HepG2 (cell line): Measurements from ENCODE around the gene PACS1. TPM values are rescaled to one million over a fixed set of nuclear protein-coding genes. Genes with fewer than 3 reads are reported as not detected.
A peak's percentile ranks its signal among the peaks of the same experiment; 100 is the strongest.

Source experiments
- ARHGAP35 ChIP-seq: sonication (generic); formaldehyde crosslinking; IDR thresholded peaks from 2 replicates; pipeline ENCODE4 v1.9.0; 2022; ENCODE audit warnings: mild to moderate bottlenecking, inconsistent platforms, moderate library complexity, missing genetic modification reagents, borderline replicate concordance
- HMGXB3 ChIP-seq: sonication (generic); formaldehyde crosslinking; IDR thresholded peaks from 2 replicates; pipeline ENCODE4 v1.4.0; 2020; ENCODE audit warnings: missing genetic modification reagents, borderline replicate concordance
- NFE2L1 ChIP-seq: sonication (generic); formaldehyde crosslinking; IDR thresholded peaks from 2 replicates; pipeline ENCODE4 v1.4.0; 2020; ENCODE audit warnings: missing genetic modification reagents, mild to moderate bottlenecking, borderline replicate concordance
- SNAPC5 ChIP-seq: sonication (generic); formaldehyde crosslinking; IDR thresholded peaks from 2 replicates; pipeline ENCODE4 v1.8.1; 2023; ENCODE audit warnings: mild to moderate bottlenecking, missing genetic modification reagents, borderline replicate concordance
- SRSF9 ChIP-seq: fragments of 200-400 bp; formaldehyde crosslinking; IDR thresholded peaks from 2 replicates; pipeline ENCODE4 v1.6.1; 2018; ENCODE audit warnings: borderline replicate concordance, mild to moderate bottlenecking, low read depth, low read length; ENCODE audit not compliant: insufficient read depth, poor library complexity, severe bottlenecking
- ZFX ChIP-seq: sonication (generic); formaldehyde crosslinking; IDR thresholded peaks from 2 replicates; pipeline ENCODE4 v1.4.0; 2020; ENCODE audit warnings: mild to moderate bottlenecking, low read depth, missing genetic modification reagents, moderate library complexity
- ZNF646 ChIP-seq: sonication (generic); formaldehyde crosslinking; IDR thresholded peaks from 2 replicates; pipeline ENCODE4 v1.9.0; 2021; ENCODE audit warnings: mild to moderate bottlenecking, missing genetic modification reagents
- ZSCAN21 ChIP-seq: sonication (generic); formaldehyde crosslinking; IDR thresholded peaks from 2 replicates; pipeline ENCODE4 v1.8.0; 2022; ENCODE audit warnings: mild to moderate bottlenecking, missing genetic modification reagents, moderate library complexity, borderline replicate concordance
- polyA plus RNA-seq, 8 experiments: library from polyadenylated mRNA; depleted of rRNA in 3 of 8; stranded (reverse) in 7 of 8; unstranded in 1 of 8; fragments of >200 nt; fragmentation: Illumina TruSeq in 4 of 8; extraction: Trizol in 4 of 8; gene quantifications; 2 replicates each; pipeline versions ENCODE4 v1.2.1 to v1.2.3, GENCODE V29; 2011 to 2016; ENCODE audit warnings: low read depth in 4 of 8, missing spikeins in 1 of 8, mixed read lengths in 1 of 8; ENCODE audit not compliant: insufficient read depth in 1 of 8
- total RNA-seq, 5 experiments: library from RNA; depleted of rRNA; stranded (reverse); fragments of >200 nt; fragmentation: Illumina TruSeq; extraction: Trizol; gene quantifications; 2 replicates each; pipeline ENCODE4 v1.2.3, GENCODE V29; 2016; ENCODE audit warnings: low read depth in 1 of 5
- TF ChIP-seq, protein P1 (sequence below): sonication (generic); formaldehyde crosslinking; IDR thresholded peaks from 2 replicates; pipeline ENCODE4 v1.4.0; 2020; ENCODE audit warnings: missing genetic modification reagents

PACS1 gene
- total and polyA plus RNA-seq, 2 of the 13 experiments (the other 11 are each of a cell fraction or from before 2014, with no cell fraction given): 7.6 to 8.6 TPM

GRCh38 chr11:66282468-66283455 is 212.7 kb downstream of the PACS1 start (continued):
- TF ChIP-seq ZNF646 (CRISPR knock-in tag): no peak
- TF ChIP-seq, protein P1, sequence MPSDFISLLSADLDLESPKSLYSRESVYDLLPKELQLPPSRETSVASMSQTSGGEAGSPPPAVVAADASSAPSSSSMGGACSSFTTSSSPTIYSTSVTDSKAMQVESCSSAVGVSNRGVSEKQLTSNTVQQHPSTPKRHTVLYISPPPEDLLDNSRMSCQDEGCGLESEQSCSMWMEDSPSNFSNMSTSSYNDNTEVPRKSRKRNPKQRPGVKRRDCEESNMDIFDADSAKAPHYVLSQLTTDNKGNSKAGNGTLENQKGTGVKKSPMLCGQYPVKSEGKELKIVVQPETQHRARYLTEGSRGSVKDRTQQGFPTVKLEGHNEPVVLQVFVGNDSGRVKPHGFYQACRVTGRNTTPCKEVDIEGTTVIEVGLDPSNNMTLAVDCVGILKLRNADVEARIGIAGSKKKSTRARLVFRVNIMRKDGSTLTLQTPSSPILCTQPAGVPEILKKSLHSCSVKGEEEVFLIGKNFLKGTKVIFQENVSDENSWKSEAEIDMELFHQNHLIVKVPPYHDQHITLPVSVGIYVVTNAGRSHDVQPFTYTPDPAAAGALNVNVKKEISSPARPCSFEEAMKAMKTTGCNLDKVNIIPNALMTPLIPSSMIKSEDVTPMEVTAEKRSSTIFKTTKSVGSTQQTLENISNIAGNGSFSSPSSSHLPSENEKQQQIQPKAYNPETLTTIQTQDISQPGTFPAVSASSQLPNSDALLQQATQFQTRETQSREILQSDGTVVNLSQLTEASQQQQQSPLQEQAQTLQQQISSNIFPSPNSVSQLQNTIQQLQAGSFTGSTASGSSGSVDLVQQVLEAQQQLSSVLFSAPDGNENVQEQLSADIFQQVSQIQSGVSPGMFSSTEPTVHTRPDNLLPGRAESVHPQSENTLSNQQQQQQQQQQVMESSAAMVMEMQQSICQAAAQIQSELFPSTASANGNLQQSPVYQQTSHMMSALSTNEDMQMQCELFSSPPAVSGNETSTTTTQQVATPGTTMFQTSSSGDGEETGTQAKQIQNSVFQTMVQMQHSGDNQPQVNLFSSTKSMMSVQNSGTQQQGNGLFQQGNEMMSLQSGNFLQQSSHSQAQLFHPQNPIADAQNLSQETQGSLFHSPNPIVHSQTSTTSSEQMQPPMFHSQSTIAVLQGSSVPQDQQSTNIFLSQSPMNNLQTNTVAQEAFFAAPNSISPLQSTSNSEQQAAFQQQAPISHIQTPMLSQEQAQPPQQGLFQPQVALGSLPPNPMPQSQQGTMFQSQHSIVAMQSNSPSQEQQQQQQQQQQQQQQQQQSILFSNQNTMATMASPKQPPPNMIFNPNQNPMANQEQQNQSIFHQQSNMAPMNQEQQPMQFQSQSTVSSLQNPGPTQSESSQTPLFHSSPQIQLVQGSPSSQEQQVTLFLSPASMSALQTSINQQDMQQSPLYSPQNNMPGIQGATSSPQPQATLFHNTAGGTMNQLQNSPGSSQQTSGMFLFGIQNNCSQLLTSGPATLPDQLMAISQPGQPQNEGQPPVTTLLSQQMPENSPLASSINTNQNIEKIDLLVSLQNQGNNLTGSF (CRISPR knock-in tag): no peak
- no peak for TF ChIP-seq HMGXB3
- TF ChIP-seq ZFX (CRISPR knock-in tag): peak; percentile 68
- TF ChIP-seq ARHGAP35 (CRISPR knock-in tag): no peak
- TF ChIP-seq SNAPC5 (CRISPR knock-in tag): no peak
- no peak for TF ChIP-seq NFE2L1
- TF ChIP-seq ZSCAN21: peak; percentile 90
- no peak for TF ChIP-seq SRSF9
